HepG2 (cell line): ENCODE results near the gene CRYM. TPM values are rescaled to one million over a fixed set of nuclear protein-coding genes. Genes with fewer than 3 reads are reported as not detected.
A peak's percentile ranks its signal among the peaks of the same experiment; 100 is the strongest.

Experiments used
- ARHGAP35 ChIP-seq: sonication (generic); formaldehyde crosslinking; IDR thresholded peaks from 2 replicates; pipeline ENCODE4 v1.9.0; 2022; ENCODE audit warnings: mild to moderate bottlenecking, inconsistent platforms, moderate library complexity, missing genetic modification reagents, borderline replicate concordance
- ARNT2 ChIP-seq: sonication (generic); formaldehyde crosslinking; IDR thresholded peaks from 2 replicates; pipeline ENCODE4 v1.8.0; 2022; ENCODE audit warnings: mild to moderate bottlenecking, low read depth, missing genetic modification reagents, moderate library complexity
- CCDC6 ChIP-seq: sonication (generic); formaldehyde crosslinking; IDR thresholded peaks from 2 replicates; pipeline ENCODE4 v1.8.1; 2022; ENCODE audit warnings: mild to moderate bottlenecking, missing genetic modification reagents, moderate library complexity
- CENPT ChIP-seq: sonication (generic); formaldehyde crosslinking; IDR thresholded peaks from 2 replicates; pipeline ENCODE4 v1.8.0; 2022; ENCODE audit warnings: low read depth, mild to moderate bottlenecking, moderate library complexity, missing genetic modification reagents
- FOXK1 ChIP-seq: sonication (generic); formaldehyde crosslinking; IDR thresholded peaks from 2 replicates; pipeline ENCODE4 v1.4.0; 2020; ENCODE audit warnings: low read depth, missing genetic modification reagents, borderline replicate concordance
- KLF16 ChIP-seq, 2 experiments: sonication (generic) in 1 of 2; formaldehyde crosslinking in 1 of 2; IDR thresholded peaks; 2 replicates each; pipeline versions ENCODE4 v1.6.1 to v1.8.0; 2016 to 2023; ENCODE audit warnings: missing genetic modification reagents in 2 of 2, missing compliant biosample characterization in 1 of 2
- POLR2G ChIP-seq: fragments of 200-400 bp; formaldehyde crosslinking; IDR thresholded peaks from 2 replicates; pipeline ENCODE4 v1.6.1; 2018; ENCODE audit warnings: mild to moderate bottlenecking, low read depth, low read length, moderate library complexity
- SALL1 ChIP-seq: sonication (generic); formaldehyde crosslinking; IDR thresholded peaks from 2 replicates; pipeline ENCODE4 v1.8.0; 2022; ENCODE audit warnings: mild to moderate bottlenecking, missing genetic modification reagents
- THAP11 ChIP-seq: IDR thresholded peaks from 2 replicates; pipeline ENCODE4 v1.6.1; 2016; ENCODE audit warnings: missing biosample characterization, missing genetic modification reagents
- ZFP36L1 ChIP-seq: sonication (generic); formaldehyde crosslinking; IDR thresholded peaks from 2 replicates; pipeline ENCODE4 v1.8.0; 2022; ENCODE audit warnings: mild to moderate bottlenecking, missing genetic modification reagents, moderate library complexity
- ZKSCAN1 ChIP-seq: fragments of 150-350 bp; IDR thresholded peaks from 2 replicates; pipeline ENCODE4 v1.6.1; 2014; ENCODE audit warnings: low read length
- ZMYM3 ChIP-seq: sonication (generic); formaldehyde crosslinking; IDR thresholded peaks from 2 replicates; pipeline ENCODE4 v1.5.1; 2020; ENCODE audit warnings: mild to moderate bottlenecking, missing genetic modification reagents
- ZNF121 ChIP-seq: sonication (generic); formaldehyde crosslinking; IDR thresholded peaks from 2 replicates; pipeline ENCODE4 v1.5.0; 2020; ENCODE audit warnings: mild to moderate bottlenecking, missing genetic modification reagents
- polyA plus RNA-seq, 8 experiments: library from polyadenylated mRNA; depleted of rRNA in 3 of 8; stranded (reverse) in 7 of 8; unstranded in 1 of 8; fragments of >200 nt; fragmentation: Illumina TruSeq in 4 of 8; extraction: Trizol in 4 of 8; gene quantifications; 2 replicates each; pipeline versions ENCODE4 v1.2.1 to v1.2.3, GENCODE V29; 2011 to 2016; ENCODE audit warnings: low read depth in 4 of 8, missing spikeins in 1 of 8, mixed read lengths in 1 of 8; ENCODE audit not compliant: insufficient read depth in 1 of 8
- total RNA-seq, 5 experiments: library from RNA; depleted of rRNA; stranded (reverse); fragments of >200 nt; fragmentation: Illumina TruSeq; extraction: Trizol; gene quantifications; 2 replicates each; pipeline ENCODE4 v1.2.3, GENCODE V29; 2016; ENCODE audit warnings: low read depth in 1 of 5
- TF ChIP-seq, protein P1 (sequence below): sonication (generic); formaldehyde crosslinking; IDR thresholded peaks from 2 replicates; pipeline ENCODE4 v1.4.0; 2020; ENCODE audit warnings: missing genetic modification reagents, borderline replicate concordance
- TF ChIP-seq, protein P2 (sequence below): IDR thresholded peaks from 2 replicates; pipeline ENCODE4 v1.6.1; 2012; ENCODE audit warnings: inconsistent platforms
- TF ChIP-seq, protein P3 (sequence below): sonication (generic); formaldehyde crosslinking; IDR thresholded peaks from 2 replicates; pipeline ENCODE4 v1.8.0; 2023; ENCODE audit warnings: mild to moderate bottlenecking, missing genetic modification reagents

Gene CRYM
- total and polyA plus RNA-seq, 2 of the 13 experiments (the other 11 are each of a cell fraction or from before 2014, with no cell fraction given): 1.9 to 2.2 TPM

DNA sequence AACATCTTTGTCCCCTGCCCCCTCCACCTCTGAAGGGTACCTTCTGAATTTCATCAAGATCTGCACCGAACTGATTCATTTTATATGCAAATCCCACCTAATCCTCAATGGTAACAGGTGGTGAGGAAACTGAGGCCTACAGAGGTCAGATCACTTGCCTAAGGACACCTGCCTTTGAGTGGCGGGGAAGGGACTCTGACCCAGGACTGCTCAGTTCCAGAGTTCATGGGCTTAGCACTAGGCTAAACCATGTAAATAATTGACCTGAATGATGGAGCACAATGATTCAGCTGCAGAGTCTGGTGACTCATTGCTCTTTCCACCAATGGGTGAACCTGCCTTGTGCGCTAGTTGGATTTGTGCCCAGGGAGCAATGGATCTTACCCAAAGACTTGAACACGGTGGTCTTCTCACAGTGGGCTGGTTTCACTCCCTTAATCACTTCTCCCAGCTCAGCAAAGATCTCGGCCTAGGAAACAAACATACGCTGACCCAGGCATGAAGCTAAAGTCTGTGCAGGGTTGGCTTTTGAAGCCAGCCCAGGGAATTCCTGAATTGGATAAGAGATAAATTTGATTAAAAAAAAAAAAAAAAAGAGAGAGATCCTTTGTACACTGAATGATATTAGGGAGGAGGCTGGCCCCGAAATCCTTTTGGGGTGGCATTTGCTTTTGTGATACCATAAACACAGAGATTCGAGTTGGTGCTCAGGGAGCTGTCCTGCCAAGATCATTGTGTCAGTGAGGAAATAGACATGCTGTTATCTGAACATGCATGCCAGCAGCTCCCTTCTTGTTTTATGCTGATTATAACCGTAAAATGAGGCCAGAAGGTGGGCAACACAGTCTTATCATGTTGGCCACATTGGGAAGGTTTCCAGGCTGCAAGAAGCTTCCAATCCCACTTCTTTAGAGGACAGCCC lies 17.0 kb downstream of the CRYM start (continued):
- TF ChIP-seq, protein P1, sequence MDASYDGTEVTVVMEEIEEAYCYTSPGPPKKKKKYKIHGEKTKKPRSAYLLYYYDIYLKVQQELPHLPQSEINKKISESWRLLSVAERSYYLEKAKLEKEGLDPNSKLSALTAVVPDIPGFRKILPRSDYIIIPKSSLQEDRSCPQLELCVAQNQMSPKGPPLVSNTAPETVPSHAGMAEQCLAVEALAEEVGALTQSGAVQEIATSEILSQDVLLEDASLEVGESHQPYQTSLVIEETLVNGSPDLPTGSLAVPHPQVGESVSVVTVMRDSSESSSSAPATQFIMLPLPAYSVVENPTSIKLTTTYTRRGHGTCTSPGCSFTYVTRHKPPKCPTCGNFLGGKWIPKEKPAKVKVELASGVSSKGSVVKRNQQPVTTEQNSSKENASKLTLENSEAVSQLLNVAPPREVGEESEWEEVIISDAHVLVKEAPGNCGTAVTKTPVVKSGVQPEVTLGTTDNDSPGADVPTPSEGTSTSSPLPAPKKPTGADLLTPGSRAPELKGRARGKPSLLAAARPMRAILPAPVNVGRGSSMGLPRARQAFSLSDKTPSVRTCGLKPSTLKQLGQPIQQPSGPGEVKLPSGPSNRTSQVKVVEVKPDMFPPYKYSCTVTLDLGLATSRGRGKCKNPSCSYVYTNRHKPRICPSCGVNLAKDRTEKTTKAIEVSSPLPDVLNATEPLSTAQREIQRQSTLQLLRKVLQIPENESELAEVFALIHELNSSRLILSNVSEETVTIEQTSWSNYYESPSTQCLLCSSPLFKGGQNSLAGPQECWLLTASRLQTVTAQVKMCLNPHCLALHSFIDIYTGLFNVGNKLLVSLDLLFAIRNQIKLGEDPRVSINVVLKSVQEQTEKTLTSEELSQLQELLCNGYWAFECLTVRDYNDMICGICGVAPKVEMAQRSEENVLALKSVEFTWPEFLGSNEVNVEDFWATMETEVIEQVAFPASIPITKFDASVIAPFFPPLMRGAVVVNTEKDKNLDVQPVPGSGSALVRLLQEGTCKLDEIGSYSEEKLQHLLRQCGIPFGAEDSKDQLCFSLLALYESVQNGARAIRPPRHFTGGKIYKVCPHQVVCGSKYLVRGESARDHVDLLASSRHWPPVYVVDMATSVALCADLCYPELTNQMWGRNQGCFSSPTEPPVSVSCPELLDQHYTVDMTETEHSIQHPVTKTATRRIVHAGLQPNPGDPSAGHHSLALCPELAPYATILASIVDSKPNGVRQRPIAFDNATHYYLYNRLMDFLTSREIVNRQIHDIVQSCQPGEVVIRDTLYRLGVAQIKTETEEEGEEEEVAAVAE (CRISPR knock-in tag): peak; percentile 76
- TF ChIP-seq KLF16 (CRISPR knock-in tag; IDR thresholded peaks at IDR 0.05) (peak in 1 of 2 experiments; percentile 76; a peak in 1 of 4 replicates), THAP11 (peak; percentile 79), ARNT2 (CRISPR knock-in tag) (peak; percentile 44; the same call in 1 of the 2 replicates), CENPT (CRISPR knock-in tag) (no peak), POLR2G (peak; percentile 87), FOXK1 (CRISPR knock-in tag) (peak; percentile 75; the same call in 1 of the 2 replicates), ZKSCAN1 (0 out of 2 replicates have a peak, but pooled peaks have one; percentile 9), ZNF121 (CRISPR knock-in tag) (peak; percentile 29; the same call in 1 of the 2 replicates), ZFP36L1 (CRISPR knock-in tag) (peak; percentile 81; the same call in 1 of the 2 replicates), CCDC6 (CRISPR knock-in tag) (0 out of 2 replicates have a peak, but pooled peaks have one; percentile 44), ARHGAP35 (CRISPR knock-in tag) (0 out of 2 replicates have a peak, but pooled peaks have one; percentile 91), ZMYM3 (peak; percentile 97), SALL1 (CRISPR knock-in tag) (peak; percentile 93)
- TF ChIP-seq, protein P2, sequence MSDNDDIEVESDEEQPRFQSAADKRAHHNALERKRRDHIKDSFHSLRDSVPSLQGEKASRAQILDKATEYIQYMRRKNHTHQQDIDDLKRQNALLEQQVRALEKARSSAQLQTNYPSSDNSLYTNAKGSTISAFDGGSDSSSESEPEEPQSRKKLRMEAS: peak; percentile 90
- TF ChIP-seq, protein P3, sequence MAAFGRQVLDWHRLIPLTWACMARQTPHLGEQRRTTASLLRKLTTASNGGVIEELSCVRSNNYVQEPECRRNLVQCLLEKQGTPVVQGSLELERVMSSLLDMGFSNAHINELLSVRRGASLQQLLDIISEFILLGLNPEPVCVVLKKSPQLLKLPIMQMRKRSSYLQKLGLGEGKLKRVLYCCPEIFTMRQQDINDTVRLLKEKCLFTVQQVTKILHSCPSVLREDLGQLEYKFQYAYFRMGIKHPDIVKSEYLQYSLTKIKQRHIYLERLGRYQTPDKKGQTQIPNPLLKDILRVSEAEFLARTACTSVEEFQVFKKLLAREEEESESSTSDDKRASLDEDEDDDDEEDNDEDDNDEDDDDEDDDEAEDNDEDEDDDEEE (CRISPR knock-in tag): peak; percentile 36
